ENCODE results near the gene DDTL.

- TF ChIP-seq POLR2AphosphoS5 (IDR thresholded peaks at IDR 0.05; ENCODE audit: insufficient read depth, low read depth, low read length) (no peak), MYC (IDR thresholded peaks at IDR 0.05; ENCODE audit: low read depth, low read length) (no peak), GATA2 (IDR thresholded peaks at IDR 0.05; ENCODE audit: insufficient read depth, insufficient read length, low read depth, low read length) (no peak), EZH2 (IDR thresholded peaks at IDR 0.05; ENCODE audit: borderline replicate concordance, low read depth, low read length, severe bottlenecking) (no peak), POLR2A (IDR thresholded peaks at IDR 0.05; ENCODE audit: low read depth, low read length) (no peak)
- TF ChIP-seq, protein P1, sequence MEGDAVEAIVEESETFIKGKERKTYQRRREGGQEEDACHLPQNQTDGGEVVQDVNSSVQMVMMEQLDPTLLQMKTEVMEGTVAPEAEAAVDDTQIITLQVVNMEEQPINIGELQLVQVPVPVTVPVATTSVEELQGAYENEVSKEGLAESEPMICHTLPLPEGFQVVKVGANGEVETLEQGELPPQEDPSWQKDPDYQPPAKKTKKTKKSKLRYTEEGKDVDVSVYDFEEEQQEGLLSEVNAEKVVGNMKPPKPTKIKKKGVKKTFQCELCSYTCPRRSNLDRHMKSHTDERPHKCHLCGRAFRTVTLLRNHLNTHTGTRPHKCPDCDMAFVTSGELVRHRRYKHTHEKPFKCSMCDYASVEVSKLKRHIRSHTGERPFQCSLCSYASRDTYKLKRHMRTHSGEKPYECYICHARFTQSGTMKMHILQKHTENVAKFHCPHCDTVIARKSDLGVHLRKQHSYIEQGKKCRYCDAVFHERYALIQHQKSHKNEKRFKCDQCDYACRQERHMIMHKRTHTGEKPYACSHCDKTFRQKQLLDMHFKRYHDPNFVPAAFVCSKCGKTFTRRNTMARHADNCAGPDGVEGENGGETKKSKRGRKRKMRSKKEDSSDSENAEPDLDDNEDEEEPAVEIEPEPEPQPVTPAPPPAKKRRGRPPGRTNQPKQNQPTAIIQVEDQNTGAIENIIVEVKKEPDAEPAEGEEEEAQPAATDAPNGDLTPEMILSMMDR (IDR thresholded peaks at IDR 0.05; ENCODE audit: extremely low read depth in 1 of 2, insufficient read depth in 1 of 2, low read depth in 1 of 2, low read length in 2 of 2) = no peak
Measured at GRCh38 chr22:24007253-24008021, 40.7 kb downstream of the DDTL start.
